LHCN-M2 (cell line): ENCODE measurements around the gene NFATC1. TPM values are rescaled to one million over a fixed set of nuclear protein-coding genes. Genes with fewer than 3 reads are reported as not detected.

Source experiments
- DNase-seq: peaks from one replicate; pipeline ENCODE4 v3.0.0-alpha.2; 2012; ENCODE audit warnings: low read depth
- total RNA-seq: library from RNA; depleted of rRNA; stranded (reverse); fragments of >200 nt; gene quantifications from 2 replicates; pipeline ENCODE4 v1.2.3, GENCODE V29; 2014

Gene NFATC1
- total RNA-seq, 1 experiment from 2014 or later = 4.5 TPM

GRCh38 chr18:79389689-79390088 is 6.0 kb upstream of the NFATC1 start:
- DNase-seq = no peak

- no peak for DNase-seq
Observed at GRCh38 chr18:79392226-79392625, 3.5 kb upstream of the NFATC1 start.

GRCh38 chr18:79393181-79393634 is 2.5 kb upstream of the NFATC1 start:
- no peak for DNase-seq

DNA sequence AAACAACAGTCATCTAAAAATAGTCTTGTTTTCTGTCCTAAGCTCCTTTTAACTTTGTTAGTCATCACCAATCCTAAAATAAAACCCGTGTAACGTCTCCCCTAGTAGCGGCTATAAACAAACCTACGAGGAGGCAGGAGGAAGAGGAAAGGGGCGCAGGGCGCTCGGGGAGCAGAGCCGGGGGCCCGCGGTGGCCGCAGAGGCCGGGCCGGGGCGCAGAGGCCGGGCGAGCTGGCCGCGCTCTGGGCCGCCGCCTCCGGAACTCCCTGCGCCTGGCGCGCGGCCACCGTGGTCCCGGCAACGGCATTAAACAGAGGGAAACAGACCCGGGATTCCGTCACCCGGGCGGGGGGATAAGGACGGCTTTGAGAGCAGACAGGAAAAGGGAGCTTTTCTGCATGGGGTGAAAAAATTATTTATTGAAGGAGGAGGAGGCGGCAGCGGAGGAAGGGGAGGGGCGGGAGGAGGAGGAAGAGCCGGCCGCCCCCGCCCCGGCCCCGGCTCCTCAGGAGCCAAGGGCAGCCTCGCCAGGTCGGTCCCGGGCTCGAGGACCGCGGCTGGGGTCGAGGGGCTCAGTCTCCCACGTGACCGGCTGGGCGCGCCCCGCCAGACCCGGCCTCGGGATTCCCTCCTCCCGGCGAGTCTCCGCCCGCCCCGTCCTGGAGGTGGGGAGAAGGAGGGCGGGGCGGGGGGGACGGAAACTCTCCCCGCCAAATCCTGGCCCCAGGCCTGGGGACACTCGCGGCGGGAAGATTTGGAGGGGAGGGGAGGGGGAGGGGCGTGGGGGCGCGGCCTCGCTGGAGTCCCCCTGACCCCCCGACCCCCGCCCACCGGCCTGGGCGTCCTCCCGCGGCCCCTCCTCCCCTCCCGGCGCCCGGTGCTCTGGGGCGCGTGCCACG is 1.8 kb upstream of the NFATC1 start:
- peak; percentile 65 for DNase-seq

DNA sequence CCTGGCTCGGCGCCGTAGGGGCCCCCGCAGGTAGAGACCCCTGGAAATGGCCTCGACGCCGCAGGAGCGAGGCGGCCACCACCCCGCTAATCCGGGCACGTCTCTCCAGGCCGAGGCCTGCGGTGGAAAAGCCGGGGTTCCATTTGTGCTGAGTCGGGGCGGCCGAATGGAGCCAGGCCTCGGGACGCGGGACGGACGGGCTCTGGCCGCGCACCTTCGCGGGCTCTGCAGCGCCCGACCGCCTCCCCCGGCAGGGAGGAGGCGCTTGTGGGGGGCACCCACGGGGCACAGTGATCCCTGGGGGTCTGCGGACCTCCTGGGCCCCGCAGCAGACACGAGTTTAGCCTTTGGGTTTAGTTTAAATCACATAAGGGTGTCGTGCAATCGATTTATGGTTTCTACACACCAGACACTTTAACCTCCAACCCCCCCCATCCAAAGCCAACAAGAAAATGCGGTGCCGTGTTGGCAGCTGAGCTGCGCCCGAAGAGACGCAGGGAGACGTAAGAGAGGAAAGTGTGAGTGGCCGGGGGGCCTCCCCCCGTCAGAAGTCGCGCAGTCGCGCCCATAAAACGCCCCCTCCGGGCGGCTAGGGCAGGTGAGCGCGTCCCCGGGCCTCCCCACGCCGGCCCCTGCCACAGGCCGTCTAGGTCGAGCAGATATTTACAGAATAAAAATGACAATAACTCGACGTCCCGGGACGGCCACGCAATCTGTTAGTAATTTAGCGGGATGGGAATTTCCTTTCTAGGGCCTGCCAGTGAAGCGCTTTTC is 1.0 kb upstream of the NFATC1 start:
- DNase-seq = no peak

GRCh38 chr18:79395308-79395640 is 456 bp upstream of the NFATC1 start:
- no peak for DNase-seq

DNA sequence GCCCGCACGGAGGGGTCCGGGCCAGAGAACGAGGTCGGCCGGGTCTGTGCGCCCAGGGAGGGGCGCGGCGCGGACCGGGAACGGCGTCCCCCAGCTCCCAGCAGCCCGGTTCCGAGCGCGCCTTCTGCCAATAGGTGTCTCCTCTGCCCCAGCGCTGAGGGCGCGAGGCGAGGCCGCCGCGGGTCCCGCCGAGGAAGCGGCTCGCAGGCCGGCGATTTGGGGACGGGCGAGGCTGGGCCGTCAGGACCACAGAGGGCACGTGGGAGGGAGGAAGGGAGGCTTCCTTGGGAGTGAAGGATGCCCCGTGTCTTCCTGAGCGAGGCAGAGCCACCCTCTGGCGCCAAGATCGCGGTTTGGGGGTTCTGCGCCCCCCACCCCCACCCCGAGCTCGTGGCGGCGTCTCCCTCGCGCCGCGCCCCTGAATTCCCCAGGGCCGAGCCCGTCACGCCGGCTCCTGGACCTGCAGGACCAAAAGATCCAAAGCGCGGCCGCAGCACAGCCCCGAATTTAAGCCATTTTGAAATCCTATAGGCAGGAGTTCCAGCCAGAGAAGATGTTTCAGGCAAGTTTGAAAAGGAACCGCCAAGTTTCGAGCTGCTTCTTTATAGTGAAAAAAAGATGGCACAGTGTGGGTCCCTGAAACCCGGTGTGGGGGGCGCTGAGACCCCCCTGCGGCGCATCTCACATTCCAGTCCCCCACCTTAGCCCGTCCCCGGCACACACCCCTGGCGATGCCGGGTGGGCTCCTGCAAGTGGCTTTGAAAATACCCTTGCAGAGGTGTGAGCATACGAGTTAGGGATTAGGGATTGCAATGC is 909 bp downstream of the NFATC1 start:
- DNase-seq = peak; percentile 24

- no peak for DNase-seq
Observed at GRCh38 chr18:79397247-79397829, 1.6 kb downstream of the NFATC1 start.

- no peak for DNase-seq
Observed at GRCh38 chr18:79397830-79398761, 2.4 kb downstream of the NFATC1 start.

DNA sequence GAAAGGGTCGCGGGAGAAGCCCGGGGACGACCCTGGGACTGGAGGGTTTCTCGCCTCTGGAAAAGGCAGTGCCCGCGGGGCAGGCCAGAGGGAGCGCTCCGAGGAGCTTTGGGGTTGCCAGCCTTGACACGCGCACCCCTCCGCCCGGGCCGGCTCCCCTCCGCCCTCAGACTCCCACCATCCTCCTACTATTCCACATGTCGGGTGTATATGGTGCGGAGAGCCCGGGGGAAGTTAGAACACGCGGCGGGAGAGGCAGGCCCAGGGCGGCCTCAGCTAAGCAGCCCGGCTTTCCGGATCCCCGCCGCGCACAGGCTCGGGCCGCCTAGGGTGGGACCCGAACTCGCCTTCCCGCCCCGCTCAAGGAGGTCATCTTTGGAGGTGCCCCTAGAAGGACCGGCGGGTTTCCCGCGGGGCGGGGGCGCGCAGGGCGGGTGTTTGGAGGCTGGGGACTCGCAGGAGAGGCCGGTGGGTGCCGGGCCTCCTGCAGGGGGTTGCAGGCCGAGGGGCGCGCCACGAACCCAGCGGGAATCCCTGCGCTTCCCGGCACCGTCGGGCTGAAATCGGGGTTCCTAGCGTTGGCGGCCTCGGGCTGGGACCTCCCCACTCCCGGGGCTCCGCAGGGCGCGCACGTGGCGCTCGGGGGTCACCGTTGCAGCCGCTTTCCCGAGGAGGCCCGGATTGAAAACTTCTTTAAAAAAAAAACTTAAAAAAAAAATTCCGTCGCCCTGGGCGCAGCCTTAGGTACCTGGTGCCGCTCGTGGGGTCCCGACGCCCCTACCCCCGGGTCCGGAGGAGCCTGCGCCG is 3.7 kb downstream of the NFATC1 start:
- no peak for DNase-seq

GRCh38 chr18:79400091-79400590 is 4.4 kb downstream of the NFATC1 start:
- no peak for DNase-seq

GRCh38 chr18:79400591-79401381 is 5.1 kb downstream of the NFATC1 start:
- no peak for DNase-seq

DNA sequence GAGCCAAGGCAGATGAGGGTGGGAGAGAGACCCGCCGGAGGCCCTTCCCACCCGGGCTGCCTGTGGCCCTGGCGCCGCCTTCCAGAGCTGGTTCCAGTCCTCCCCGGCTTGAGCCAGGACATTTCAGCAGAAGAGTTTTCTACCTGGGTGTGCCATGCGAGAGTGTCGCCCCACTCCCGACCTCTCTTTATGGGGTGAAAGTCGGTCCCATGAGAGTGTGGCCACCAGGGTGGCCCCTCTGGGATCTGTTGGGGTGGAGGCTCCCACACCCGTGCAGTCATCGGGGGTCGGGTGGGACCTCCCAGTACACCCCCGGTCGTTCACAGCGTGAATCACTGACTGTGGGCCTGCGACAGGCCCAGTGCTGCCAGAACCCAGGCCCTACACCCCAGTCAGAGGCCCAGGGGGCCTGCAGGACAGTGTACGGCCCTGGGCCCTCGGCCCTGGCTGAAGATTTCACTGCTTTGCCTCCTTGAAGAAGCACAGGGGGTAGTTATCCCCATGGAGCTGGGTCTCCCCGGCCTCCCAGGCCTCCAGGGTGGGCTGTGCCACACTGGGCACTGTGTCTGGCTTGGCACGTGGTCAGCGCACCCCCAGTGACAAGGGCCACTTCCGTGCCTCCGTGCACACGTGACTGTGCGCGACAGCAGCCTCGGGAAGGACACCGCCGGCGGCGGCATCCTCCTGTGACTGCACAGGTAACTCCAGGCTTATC is 5.9 kb downstream of the NFATC1 start:
- DNase-seq = no peak

DNA sequence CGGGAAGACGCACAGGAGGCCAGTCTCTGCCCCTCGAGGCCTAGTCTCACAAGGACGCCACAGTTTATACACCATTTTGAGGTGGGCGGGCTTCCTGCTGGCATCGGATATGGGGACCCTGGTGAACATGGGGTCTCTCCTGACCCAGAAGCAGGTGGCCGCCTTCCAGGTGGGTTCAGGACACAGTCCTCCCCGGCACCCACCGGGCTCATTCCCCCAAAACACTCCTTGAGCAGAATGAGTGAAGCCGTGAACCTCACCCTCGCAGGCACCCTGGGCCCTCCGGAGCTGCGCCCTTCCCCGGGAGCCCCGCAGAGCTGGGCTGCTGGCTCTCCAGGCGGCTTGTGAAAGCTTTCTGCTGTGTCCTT is 6.5 kb downstream of the NFATC1 start:
- no peak for DNase-seq

- peak; percentile 42 for DNase-seq
Observed at GRCh38 chr18:79402977-79403722, 7.4 kb downstream of the NFATC1 start.

DNA sequence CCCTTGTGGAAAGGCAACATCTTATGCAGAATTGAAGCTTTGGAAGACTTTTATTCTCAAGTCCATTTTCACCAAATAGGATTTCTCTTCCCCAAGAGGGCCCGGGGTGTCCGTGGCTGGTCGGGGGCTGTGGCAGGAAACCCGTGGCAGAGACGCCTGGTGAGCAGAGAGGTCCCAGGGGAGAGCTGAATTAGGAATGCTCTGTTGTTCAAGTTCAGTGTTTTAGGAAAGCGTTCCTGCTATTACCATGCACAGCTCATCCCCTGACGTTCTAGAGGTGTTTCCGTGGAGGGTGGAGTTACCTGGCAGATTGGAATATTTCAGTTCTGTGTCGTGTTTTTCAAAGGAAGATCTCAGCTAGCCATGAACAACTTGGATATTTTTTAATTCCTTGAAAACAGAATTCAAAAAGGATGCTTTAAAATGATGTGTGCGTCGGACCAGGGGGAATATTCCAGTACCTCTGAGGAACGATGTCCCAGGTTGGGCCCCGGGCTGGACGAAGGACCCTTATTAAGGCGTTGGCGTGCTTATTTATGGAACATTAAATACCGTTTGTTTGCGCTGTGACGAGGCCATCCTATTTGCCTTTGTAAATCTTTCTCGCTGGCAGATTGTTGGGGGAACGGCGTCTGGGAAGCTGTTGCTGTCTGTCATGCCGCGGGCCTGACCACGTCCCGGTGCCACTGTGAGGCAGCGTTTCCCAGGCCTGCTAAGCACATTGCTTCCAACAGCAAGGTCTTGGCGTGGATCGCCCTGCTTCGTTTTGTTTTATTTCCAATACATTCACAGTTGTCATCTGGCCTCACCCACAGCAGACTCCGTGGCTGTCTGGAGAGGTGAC is 8.2 kb downstream of the NFATC1 start:
- DNase-seq = peak; percentile 60
